GM03348 (cell line): Measurements from ENCODE around the gene BCL2A1.
A peak's percentile ranks its signal among the peaks of the same experiment; 100 is the strongest.
"Not testable (repeated sequence)": the region's sequence is repeated elsewhere in the genome, so short reads cannot be mapped to it uniquely, and the experiment has no call there.

Experiments used
- DNase-seq: peaks from one replicate; pipeline ENCODE4 v3.0.0; 2012; ENCODE audit warnings: low spot score

BCL2A1 gene

GRCh38 chr15:79970624-79971434 is at the start of gene BCL2A1:
TSS of gene BCL2A1 (minus strand) at chr15:79971196. CDS start at chr15:79971119, 77 bp downstream.
- DNase-seq = peak; percentile 68

- DNase-seq = no peak
Observed at GRCh38 chr15:80020731-80021130, 49.7 kb upstream of the BCL2A1 start.

- DNase-seq = not testable (repeated sequence)
Observed at GRCh38 chr15:80020149-80020548, 49.2 kb upstream of the BCL2A1 start.

GRCh38 chr15:80019168-80019745 is 48.3 kb upstream of the BCL2A1 start:
- DNase-seq = no peak

- not testable (repeated sequence) for DNase-seq
Observed at GRCh38 chr15:80017139-80017538, 46.1 kb upstream of the BCL2A1 start.

GRCh38 chr15:80016506-80016905 is 45.5 kb upstream of the BCL2A1 start:
- not testable (repeated sequence) for DNase-seq

- DNase-seq = no peak
Observed at GRCh38 chr15:80015156-80015555, 44.2 kb upstream of the BCL2A1 start.

GRCh38 chr15:80014186-80014585 is 43.2 kb upstream of the BCL2A1 start:
- not testable (repeated sequence) for DNase-seq

GRCh38 chr15:80012060-80012726 is 41.2 kb upstream of the BCL2A1 start:
- no peak for DNase-seq

- DNase-seq = no peak
Observed at GRCh38 chr15:80011596-80011995, 40.6 kb upstream of the BCL2A1 start.

- peak; percentile 36 for DNase-seq
Observed at GRCh38 chr15:80011041-80011523, 40.1 kb upstream of the BCL2A1 start.

- DNase-seq = no peak
Observed at GRCh38 chr15:80010131-80010673, 39.2 kb upstream of the BCL2A1 start.

- DNase-seq = no peak
Observed at GRCh38 chr15:80007532-80007931, 36.5 kb upstream of the BCL2A1 start.

- DNase-seq = no peak
Observed at GRCh38 chr15:80006946-80007345, 36.0 kb upstream of the BCL2A1 start.

GRCh38 chr15:80003934-80004472 is 33.0 kb upstream of the BCL2A1 start:
- no peak for DNase-seq

- DNase-seq = no peak
Observed at GRCh38 chr15:80003171-80003570, 32.2 kb upstream of the BCL2A1 start.

- no peak for DNase-seq
Observed at GRCh38 chr15:80002267-80002666, 31.3 kb upstream of the BCL2A1 start.

- peak; percentile 15 for DNase-seq
Observed at GRCh38 chr15:79994615-79995014, 23.6 kb upstream of the BCL2A1 start.

GRCh38 chr15:79991826-79992225 is 20.8 kb upstream of the BCL2A1 start:
- no peak for DNase-seq

GRCh38 chr15:79990997-79991334 is 20.0 kb upstream of the BCL2A1 start:
- no peak for DNase-seq

GRCh38 chr15:79990280-79990996 is 19.4 kb upstream of the BCL2A1 start:
- DNase-seq = no peak

- DNase-seq = peak; percentile 11
Observed at GRCh38 chr15:79989682-79990081, 18.7 kb upstream of the BCL2A1 start.
